Measurements from ENCODE around the gene ZDHHC3. TPM values are rescaled to one million over a fixed set of nuclear protein-coding genes. Genes with fewer than 3 reads are reported as not detected.

Gene ZDHHC3
- total RNA-seq, 4 donors from 2014 or later: 77.2 to 127 (median 111) TPM

DNA sequence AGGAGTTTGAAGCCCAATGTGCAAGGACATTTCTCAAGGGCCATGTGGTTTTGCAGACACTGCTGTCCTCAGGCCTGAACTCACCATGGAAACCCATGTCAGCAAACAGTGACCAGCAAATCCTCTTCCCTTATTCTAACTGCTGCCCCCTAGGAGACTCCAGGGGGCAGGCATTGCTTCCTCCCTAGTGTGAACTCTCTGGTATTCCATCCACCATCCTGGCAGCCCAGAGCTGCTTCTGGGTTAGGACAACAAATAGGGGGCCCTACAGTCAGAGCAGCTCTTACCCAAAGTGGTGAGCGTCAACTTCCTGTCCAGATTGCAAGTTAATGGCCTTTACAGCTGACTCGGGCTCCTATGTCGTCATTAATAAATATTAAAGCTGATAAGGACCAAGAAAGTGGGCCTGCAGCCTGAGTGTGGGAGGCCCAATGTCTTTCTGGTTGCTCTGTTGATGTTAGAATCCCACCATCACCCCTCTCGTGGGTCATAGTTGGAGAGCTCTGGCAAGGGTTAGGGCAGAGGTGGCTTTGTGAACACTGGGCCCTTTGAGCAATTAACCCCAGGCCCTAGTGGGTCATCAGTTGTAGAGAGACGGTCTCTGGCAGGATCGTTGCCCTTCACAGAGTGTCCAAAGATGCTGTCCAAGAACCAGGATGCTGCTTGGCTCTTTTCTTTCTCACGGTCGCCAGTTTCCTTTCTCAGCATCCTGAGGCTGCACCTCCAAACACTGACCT, 60.1 kb downstream of the ZDHHC3 start:
- TF ChIP-seq, protein P1, sequence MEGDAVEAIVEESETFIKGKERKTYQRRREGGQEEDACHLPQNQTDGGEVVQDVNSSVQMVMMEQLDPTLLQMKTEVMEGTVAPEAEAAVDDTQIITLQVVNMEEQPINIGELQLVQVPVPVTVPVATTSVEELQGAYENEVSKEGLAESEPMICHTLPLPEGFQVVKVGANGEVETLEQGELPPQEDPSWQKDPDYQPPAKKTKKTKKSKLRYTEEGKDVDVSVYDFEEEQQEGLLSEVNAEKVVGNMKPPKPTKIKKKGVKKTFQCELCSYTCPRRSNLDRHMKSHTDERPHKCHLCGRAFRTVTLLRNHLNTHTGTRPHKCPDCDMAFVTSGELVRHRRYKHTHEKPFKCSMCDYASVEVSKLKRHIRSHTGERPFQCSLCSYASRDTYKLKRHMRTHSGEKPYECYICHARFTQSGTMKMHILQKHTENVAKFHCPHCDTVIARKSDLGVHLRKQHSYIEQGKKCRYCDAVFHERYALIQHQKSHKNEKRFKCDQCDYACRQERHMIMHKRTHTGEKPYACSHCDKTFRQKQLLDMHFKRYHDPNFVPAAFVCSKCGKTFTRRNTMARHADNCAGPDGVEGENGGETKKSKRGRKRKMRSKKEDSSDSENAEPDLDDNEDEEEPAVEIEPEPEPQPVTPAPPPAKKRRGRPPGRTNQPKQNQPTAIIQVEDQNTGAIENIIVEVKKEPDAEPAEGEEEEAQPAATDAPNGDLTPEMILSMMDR (IDR thresholded peaks at IDR 0.05; ENCODE audit: low read depth): no peak

DNA sequence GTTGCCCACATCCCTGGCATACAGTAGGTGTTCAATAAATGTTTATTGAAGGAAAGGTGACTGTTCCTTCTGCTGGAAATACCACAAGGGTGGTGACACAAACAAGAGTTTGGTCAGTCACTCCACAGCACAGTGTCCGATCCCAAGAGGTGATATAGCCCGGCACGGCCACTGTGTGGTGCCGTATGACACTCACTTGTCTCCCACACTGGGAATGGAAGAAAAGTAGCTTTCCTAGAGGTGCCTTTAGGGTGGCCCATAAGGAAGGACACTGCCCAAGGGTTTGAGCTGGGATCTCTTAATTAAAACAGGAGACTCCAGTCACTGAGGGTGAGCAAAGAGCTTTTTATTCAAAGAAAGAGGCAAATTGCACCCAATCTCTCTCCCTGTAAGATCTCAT, 61.0 kb downstream of the ZDHHC3 start:
- TF ChIP-seq, protein P1 (IDR thresholded peaks at IDR 0.05; ENCODE audit: low read depth): no peak

DNA sequence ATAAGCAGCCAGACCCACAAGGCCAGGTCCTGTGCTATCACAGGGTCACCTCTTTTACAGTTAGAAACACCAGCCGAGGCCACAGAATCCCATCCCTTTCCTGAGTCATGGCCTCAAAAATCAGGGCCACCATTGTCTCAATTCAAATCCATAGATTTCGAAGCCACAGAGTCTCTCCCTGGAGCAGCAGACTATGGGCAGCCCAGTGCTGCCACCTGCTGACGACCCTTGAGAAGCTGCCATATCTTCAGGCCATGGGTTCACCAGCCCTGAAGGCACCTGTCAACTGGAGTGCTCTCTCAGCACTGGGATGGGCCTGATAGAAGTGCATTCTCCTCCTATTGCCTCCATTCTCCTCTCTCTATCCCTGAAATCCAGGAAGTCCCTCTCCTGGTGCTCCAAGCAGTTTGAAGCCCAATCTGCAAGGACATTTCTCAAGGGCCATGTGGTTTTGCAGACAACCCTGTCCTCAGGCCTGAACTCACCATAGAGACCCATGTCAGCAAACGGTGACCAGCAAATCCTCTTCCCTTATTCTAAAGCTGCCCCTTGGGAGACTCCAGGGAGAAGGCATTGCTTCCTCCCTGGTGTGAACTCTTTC, 62.0 kb downstream of the ZDHHC3 start:
- TF ChIP-seq, protein P1 (IDR thresholded peaks at IDR 0.05; ENCODE audit: low read depth): no peak

GRCh38 chr3:44910693-44911092, 65.3 kb downstream of the ZDHHC3 start:
- TF ChIP-seq, protein P1 (IDR thresholded peaks at IDR 0.05; ENCODE audit: low read depth): no peak

- TF ChIP-seq, protein P1 (IDR thresholded peaks at IDR 0.05; ENCODE audit: low read depth): no peak
Measured at GRCh38 chr3:44909063-44909462, 66.9 kb downstream of the ZDHHC3 start.

GRCh38 chr3:44907612-44908011, 68.4 kb downstream of the ZDHHC3 start:
- TF ChIP-seq, protein P1 (IDR thresholded peaks at IDR 0.05; ENCODE audit: low read depth): no peak

GRCh38 chr3:44906997-44907396, 69.0 kb downstream of the ZDHHC3 start:
- TF ChIP-seq, protein P1 (IDR thresholded peaks at IDR 0.05; ENCODE audit: low read depth): no peak

All from subcutaneous adipose tissue (tissue), 4 donors.